Kidney epithelial cell (primary cell): ENCODE data around the gene IGHMBP2. TPM values are rescaled to one million over a fixed set of nuclear protein-coding genes. Genes with fewer than 3 reads are reported as not detected.

Source experiments
- DNase-seq: peaks from one replicate; pipeline ENCODE4 v3.0.0-alpha.2; 2010; ENCODE audit warnings: low read depth
- H3K27me3 ChIP-seq: 2 replicates; pipeline ENCODE4 v1.6.0; 2011; ENCODE audit warnings: low read length; ENCODE audit not compliant: control insufficient read depth, insufficient read depth
- H3K36me3 ChIP-seq: 2 replicates; pipeline ENCODE4 v1.5.1; 2011; ENCODE audit warnings: low read length; ENCODE audit not compliant: control insufficient read depth, insufficient read depth
- H3K4me3 ChIP-seq: 2 replicates; pipeline ENCODE4 v1.5.1; 2011; ENCODE audit warnings: low read depth, mild to moderate bottlenecking, control low read depth, low read length
- total RNA-seq: library from RNA; depleted of rRNA; stranded (reverse); fragments of >200 nt; gene quantifications from 2 replicates; pipeline ENCODE4 v1.2.3, GENCODE V29; 2015
- TF ChIP-seq, protein P1 (sequence below): IDR thresholded peaks from 2 replicates; pipeline ENCODE4 v1.5.1; 2011; ENCODE audit warnings: mild to moderate bottlenecking, moderate library complexity, low read length, control low read depth, inconsistent platforms; ENCODE audit not compliant: insufficient read depth, poor library complexity, severe bottlenecking

Gene IGHMBP2
- total RNA-seq, 1 donor from 2014 or later, result 12.4 TPM

DNA sequence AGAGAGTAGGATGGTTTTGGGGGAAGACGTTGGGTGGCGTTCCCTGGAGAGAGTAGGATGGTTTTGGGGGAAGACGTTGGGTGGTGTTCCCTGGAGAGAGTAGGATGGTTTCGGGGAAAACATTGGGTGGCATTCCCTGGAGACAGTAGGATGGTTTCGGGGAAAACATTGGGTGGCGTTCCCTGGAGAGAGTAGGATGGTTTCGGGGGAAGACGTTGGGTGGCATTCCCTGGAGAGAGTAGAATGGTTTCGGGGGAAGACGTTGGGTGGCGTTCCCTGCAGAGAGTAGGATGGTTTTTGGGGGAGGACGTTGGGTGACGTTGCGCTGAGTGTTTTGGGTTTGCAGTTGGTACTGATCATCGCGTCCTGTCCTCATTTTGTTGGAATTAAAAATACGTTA lies 28.2 kb downstream of the IGHMBP2 start:
- peaks cover 1% of the 10 kb centered on the region for H3K36me3 ChIP-seq
- DNase-seq, result no peak
- TF ChIP-seq, protein P1, sequence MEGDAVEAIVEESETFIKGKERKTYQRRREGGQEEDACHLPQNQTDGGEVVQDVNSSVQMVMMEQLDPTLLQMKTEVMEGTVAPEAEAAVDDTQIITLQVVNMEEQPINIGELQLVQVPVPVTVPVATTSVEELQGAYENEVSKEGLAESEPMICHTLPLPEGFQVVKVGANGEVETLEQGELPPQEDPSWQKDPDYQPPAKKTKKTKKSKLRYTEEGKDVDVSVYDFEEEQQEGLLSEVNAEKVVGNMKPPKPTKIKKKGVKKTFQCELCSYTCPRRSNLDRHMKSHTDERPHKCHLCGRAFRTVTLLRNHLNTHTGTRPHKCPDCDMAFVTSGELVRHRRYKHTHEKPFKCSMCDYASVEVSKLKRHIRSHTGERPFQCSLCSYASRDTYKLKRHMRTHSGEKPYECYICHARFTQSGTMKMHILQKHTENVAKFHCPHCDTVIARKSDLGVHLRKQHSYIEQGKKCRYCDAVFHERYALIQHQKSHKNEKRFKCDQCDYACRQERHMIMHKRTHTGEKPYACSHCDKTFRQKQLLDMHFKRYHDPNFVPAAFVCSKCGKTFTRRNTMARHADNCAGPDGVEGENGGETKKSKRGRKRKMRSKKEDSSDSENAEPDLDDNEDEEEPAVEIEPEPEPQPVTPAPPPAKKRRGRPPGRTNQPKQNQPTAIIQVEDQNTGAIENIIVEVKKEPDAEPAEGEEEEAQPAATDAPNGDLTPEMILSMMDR, result no peak
- H3K4me3 ChIP-seq, result no peak overlapping the region
- H3K27me3 ChIP-seq, result no peaks in the 10 kb centered on the region

DNA sequence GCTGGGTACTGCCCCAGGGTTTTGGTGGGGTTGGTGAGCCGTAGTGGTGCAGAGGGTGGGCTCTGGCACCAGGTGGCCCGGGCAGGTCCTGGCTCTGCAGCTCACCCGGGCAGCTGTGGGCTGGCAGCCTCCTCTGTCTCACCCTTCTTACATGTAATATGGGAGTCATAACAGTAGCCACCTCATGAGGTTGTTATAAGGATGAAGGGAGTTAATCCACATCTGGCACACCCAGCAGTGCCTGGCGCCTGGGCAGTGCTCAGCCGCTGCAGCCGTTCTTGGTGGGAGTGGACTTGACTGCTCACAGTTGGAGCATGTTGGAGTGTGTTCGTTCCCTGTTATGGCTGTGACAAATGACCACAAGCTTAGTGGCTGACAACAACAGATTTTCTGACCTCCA lies 28.7 kb downstream of the IGHMBP2 start:
- Histone ChIP-seq H3K36me3 (peaks cover 1% of the 10 kb centered on the region), H3K4me3 (no peak overlapping the region), H3K27me3 (no peaks in the 10 kb centered on the region)
- TF ChIP-seq, protein P1, result no peak
- no peak for DNase-seq

DNA sequence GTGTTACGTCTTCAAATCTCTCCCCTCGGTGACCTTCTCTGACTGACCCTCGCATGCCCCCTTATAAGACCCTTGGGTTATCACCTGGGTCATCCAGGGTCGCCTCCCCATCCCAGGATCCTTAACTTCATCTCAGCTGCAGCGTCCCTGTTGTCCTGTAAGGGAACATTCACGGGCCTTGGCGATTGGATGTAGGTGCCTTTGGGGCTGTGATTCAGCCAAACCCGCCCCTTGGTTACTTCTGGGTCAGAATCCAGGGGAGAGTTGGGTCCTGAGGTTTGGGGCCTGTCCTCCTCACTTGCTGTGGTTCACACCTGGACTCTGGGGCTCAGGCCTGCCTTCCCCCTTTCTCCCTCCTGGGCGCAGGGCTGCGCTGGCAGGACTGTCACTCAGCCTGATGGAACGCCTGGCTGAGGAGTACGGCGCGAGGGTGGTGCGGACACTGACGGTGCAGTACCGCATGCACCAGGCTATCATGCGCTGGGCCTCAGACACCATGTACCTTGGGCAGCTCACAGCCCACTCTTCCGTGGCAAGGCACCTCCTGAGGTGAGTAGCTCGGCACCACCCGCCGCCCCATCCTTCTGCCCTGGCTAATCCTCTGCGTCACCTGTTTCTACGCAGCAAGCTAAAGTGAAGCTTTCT lies 29.4 kb downstream of the IGHMBP2 start:
- H3K4me3 ChIP-seq, result no peak overlapping the region
- no peak for DNase-seq
- H3K27me3 ChIP-seq, result no peaks in the 10 kb centered on the region
- TF ChIP-seq, protein P1, result no peak
- H3K36me3 ChIP-seq, result peaks cover 2% of the 10 kb centered on the region

- no peaks in the 10 kb centered on the region for H3K27me3 ChIP-seq
- H3K36me3 ChIP-seq, result peaks cover 1% of the 10 kb centered on the region
- TF ChIP-seq, protein P1, result no peak
- no peak overlapping the region for H3K4me3 ChIP-seq
- DNase-seq, result no peak
Measured at GRCh38 chr11:68933605-68934320, 30.1 kb downstream of the IGHMBP2 start.

DNA sequence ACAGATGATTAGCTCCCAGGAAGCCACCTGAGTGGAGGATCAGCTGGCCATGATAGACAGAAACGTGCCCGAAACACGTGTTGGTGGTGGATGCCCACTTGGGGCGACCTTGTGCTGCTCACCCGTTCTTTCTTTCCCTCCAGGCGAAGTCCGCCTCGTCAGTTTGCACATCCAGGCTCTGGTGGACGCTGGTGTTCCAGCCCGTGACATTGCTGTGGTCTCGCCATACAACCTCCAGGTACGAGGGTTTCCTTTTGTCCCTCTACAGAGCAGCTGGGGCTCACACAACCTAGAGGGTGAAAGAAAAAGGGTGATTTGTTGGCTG lies 30.6 kb downstream of the IGHMBP2 start:
- TF ChIP-seq, protein P1, result no peak
- H3K36me3 ChIP-seq, result peaks cover 1% of the 10 kb centered on the region
- H3K27me3 ChIP-seq, result no peaks in the 10 kb centered on the region
- no peak for DNase-seq
- H3K4me3 ChIP-seq, result no peak overlapping the region
